Mucosa of rectum (tissue), 2 donors: Measurements from ENCODE around the gene SRD5A1.

Source experiments
- H3K27ac ChIP-seq, 2 donors: one replicate each; pipeline ENCODE4 v1.7.0; 2013; ENCODE audit warnings: inconsistent platforms in 2 of 2, low read depth in 2 of 2, low read length in 2 of 2
- H3K27me3 ChIP-seq, 2 donors: one replicate each; pipeline ENCODE4 v1.7.0; 2013; ENCODE audit warnings: low read length in 2 of 2; ENCODE audit not compliant: control insufficient read depth in 2 of 2, insufficient read depth in 2 of 2
- H3K36me3 ChIP-seq, 2 donors: one replicate each; pipeline ENCODE4 v1.7.0; 2013; ENCODE audit warnings: low read length in 2 of 2; ENCODE audit not compliant: control insufficient read depth in 2 of 2, insufficient read depth in 2 of 2
- H3K4me1 ChIP-seq, 2 donors: one replicate each; pipeline ENCODE4 v1.7.0; 2013; ENCODE audit warnings: low read length in 2 of 2, mild to moderate bottlenecking in 1 of 2; ENCODE audit not compliant: control insufficient read depth in 2 of 2, insufficient read depth in 2 of 2
- H3K4me3 ChIP-seq, 2 donors: one replicate each; pipeline ENCODE4 v1.7.0; 2013; ENCODE audit warnings: low read length in 2 of 2
- H3K9ac ChIP-seq, 2 donors: one replicate each; pipeline ENCODE4 v1.7.0; 2013; ENCODE audit warnings: low read length in 2 of 2, low read depth in 1 of 2, mild to moderate bottlenecking in 1 of 2
- H3K9me3 ChIP-seq, 2 donors: one replicate each; pipeline ENCODE4 v1.7.0; 2013; ENCODE audit warnings: low read length in 2 of 2; ENCODE audit not compliant: control insufficient read depth in 2 of 2
- donor health status: healthy.
- donor health status: Normal muscosa, but diverticular disease.

The SRD5A1 gene

GRCh38 chr5:6623228-6623627, 10.0 kb upstream of the SRD5A1 start:
- no peaks in the 10 kb centered on the region for H3K27me3 ChIP-seq
- no peak overlapping the region for H3K4me3 ChIP-seq
- no peaks in the 10 kb centered on the region for H3K9me3 ChIP-seq
- no peaks in the 10 kb centered on the region for H3K4me1 ChIP-seq
- no peak overlapping the region for H3K9ac ChIP-seq
- no peak overlapping the region for H3K27ac ChIP-seq
- H3K36me3 ChIP-seq = peaks cover 64 to 66% of the 10 kb centered on the region in 2 donors

GRCh38 chr5:6623941-6624340, 9.3 kb upstream of the SRD5A1 start:
- H3K36me3 ChIP-seq = peaks cover 60 to 62% of the 10 kb centered on the region in 2 donors
- H3K9me3 ChIP-seq = no peaks in the 10 kb centered on the region
- no peak overlapping the region for H3K27ac ChIP-seq
- no peaks in the 10 kb centered on the region for H3K4me1 ChIP-seq
- no peak overlapping the region for H3K4me3 ChIP-seq
- no peak overlapping the region for H3K9ac ChIP-seq
- no peaks in the 10 kb centered on the region for H3K27me3 ChIP-seq

GRCh38 chr5:6626508-6626907, 6.7 kb upstream of the SRD5A1 start:
- peaks cover 55 to 56% of the 10 kb centered on the region in 2 donors for H3K36me3 ChIP-seq
- H3K9ac ChIP-seq = no peak overlapping the region
- no peaks in the 10 kb centered on the region for H3K9me3 ChIP-seq
- H3K4me1 ChIP-seq = peaks cover 0 to under 1% of the 10 kb centered on the region in 2 donors
- no peak overlapping the region for H3K4me3 ChIP-seq
- no peak overlapping the region for H3K27ac ChIP-seq
- no peaks in the 10 kb centered on the region for H3K27me3 ChIP-seq

GRCh38 chr5:6631441-6631840, 1.8 kb upstream of the SRD5A1 start:
- H3K36me3 ChIP-seq = peaks cover 18 to 22% of the 10 kb centered on the region in 2 donors
- H3K4me1 ChIP-seq = peaks cover 9 to 11% of the 10 kb centered on the region in 2 donors
- H3K9ac ChIP-seq = no peak overlapping the region
- no peaks in the 10 kb centered on the region for H3K27me3 ChIP-seq
- no peak overlapping the region for H3K4me3 ChIP-seq
- H3K27ac ChIP-seq = no peak overlapping the region
- H3K9me3 ChIP-seq = no peaks in the 10 kb centered on the region

GRCh38 chr5:6632324-6632887, 834 bp upstream of the SRD5A1 start:
- Histone ChIP-seq H3K27ac (peak overlapping the region; percentile 91), H3K4me3 (peak overlapping the region; percentile 82 to 91), H3K36me3 (peaks cover 16 to 18% of the 10 kb centered on the region in 2 donors), H3K9me3 (no peaks in the 10 kb centered on the region), H3K4me1 (peaks cover 9 to 11% of the 10 kb centered on the region in 2 donors), H3K27me3 (no peaks in the 10 kb centered on the region), H3K9ac (peak overlapping the region; percentile 82 to 87)

- peaks cover 15 to 16% of the 10 kb centered on the region in 2 donors for H3K36me3 ChIP-seq
- peak overlapping the region; percentile 82 to 91 for H3K4me3 ChIP-seq
- no peaks in the 10 kb centered on the region for H3K27me3 ChIP-seq
- H3K27ac ChIP-seq = peak overlapping the region; percentile 91
- H3K9me3 ChIP-seq = no peaks in the 10 kb centered on the region
- H3K4me1 ChIP-seq = peaks cover 9 to 11% of the 10 kb centered on the region in 2 donors
- H3K9ac ChIP-seq = peak overlapping the region; percentile 57 to 82
Measured at GRCh38 chr5:6633469-6634245, 417 bp downstream of the SRD5A1 start.

GRCh38 chr5:6634306-6634705, 1.1 kb downstream of the SRD5A1 start:
- H3K4me3 ChIP-seq = peak overlapping the region; percentile 29 to 91
- H3K9ac ChIP-seq = peak overlapping the region in 1 of 2 donors; percentile 82
- no peaks in the 10 kb centered on the region for H3K27me3 ChIP-seq
- no peaks in the 10 kb centered on the region for H3K9me3 ChIP-seq
- peaks cover 12 to 15% of the 10 kb centered on the region in 2 donors for H3K36me3 ChIP-seq
- no peak overlapping the region for H3K27ac ChIP-seq
- peaks cover 9 to 11% of the 10 kb centered on the region in 2 donors for H3K4me1 ChIP-seq

- H3K4me3 ChIP-seq = no peak overlapping the region
- H3K9me3 ChIP-seq = no peaks in the 10 kb centered on the region
- H3K4me1 ChIP-seq = peaks cover 9 to 11% of the 10 kb centered on the region in 2 donors
Measured at GRCh38 chr5:6634788-6635430, 1.7 kb downstream of the SRD5A1 start.

GRCh38 chr5:6636293-6636692, 3.1 kb downstream of the SRD5A1 start:
- Histone ChIP-seq H3K9me3 (no peaks in the 10 kb centered on the region), H3K4me3 (no peak overlapping the region), H3K36me3 (no peaks in the 10 kb centered on the region), H3K27me3 (no peaks in the 10 kb centered on the region), H3K27ac (no peak overlapping the region), H3K9ac (no peak overlapping the region), H3K4me1 (peaks cover 9 to 11% of the 10 kb centered on the region in 2 donors)

More at GRCh38 chr5:6634788-6635430, 1.7 kb downstream of the SRD5A1 start:
- no peak overlapping the region for H3K27ac ChIP-seq
- no peak overlapping the region for H3K9ac ChIP-seq
- no peaks in the 10 kb centered on the region for H3K27me3 ChIP-seq
- H3K36me3 ChIP-seq = peaks cover 6 to 9% of the 10 kb centered on the region in 2 donors

GRCh38 chr5:6637022-6637421, 3.8 kb downstream of the SRD5A1 start:
- Histone ChIP-seq H3K27ac (no peak overlapping the region), H3K27me3 (no peaks in the 10 kb centered on the region), H3K9me3 (no peaks in the 10 kb centered on the region), H3K9ac (no peak overlapping the region), H3K36me3 (no peaks in the 10 kb centered on the region), H3K4me1 (peaks cover 4 to 9% of the 10 kb centered on the region in 2 donors), H3K4me3 (no peak overlapping the region)
